Left cardiac atrium (tissue), 4 donors: ENCODE measurements around the gene KRT14. TPM values are rescaled to one million over a fixed set of nuclear protein-coding genes. Genes with fewer than 3 reads are reported as not detected.
"Not testable (repeated sequence)": the region's sequence is repeated elsewhere in the genome, so short reads cannot be mapped to it uniquely, and the experiment has no call there.

Experiments
- ATAC-seq, 2 donors: fragments of 200-7000 bp; cut with Tn5 transposase; one replicate each; pipeline ENCODE4 v1.9.1; 2020; ENCODE audit warnings: mild to moderate bottlenecking in 2 of 2, moderate library complexity in 2 of 2
- DNase-seq: peaks from one replicate; pipeline ENCODE4 v3.0.0-alpha.2; 2020
- intact Hi-C, 2 donors: fragments of 100-400 bp; cut with DNase I; formaldehyde crosslinking; loops; one replicate each; pipeline versions ENCODE4 v1.14.1 to v1.15.1; 2022 to 2023
- total RNA-seq, 2 donors: library from RNA; stranded (reverse); fragmentation: NEBNext Ultra II Directional; extraction: Animal tissue kit (Norgen Biotek cat#: 25700); gene quantifications; one replicate each; pipeline ENCODE4 v1.2.1, GENCODE V29; 2021
- donor health status: DM: no; HTN: yes; CAD: no.
- donor health status: DM: no; HTN: yes; CAD: no; lungs with severe emphysema.
- donor health status: DM: yes; HTN: yes; CAD: no.
- donor health status: Dilated cardiomyopathy.

KRT14 gene
- total RNA-seq, 2 donors from 2014 or later, result 0.41 to 0.58 TPM

- intact Hi-C loops, result no loop called here
- DNase-seq, result no peak
- no peak for ATAC-seq
Observed at GRCh38 chr17:41613277-41614082, 26.8 kb upstream of the KRT14 start.

- ATAC-seq, DNase-seq, intact Hi-C loops: not testable (repeated sequence)
Observed at GRCh38 chr17:41612376-41613160, 25.9 kb upstream of the KRT14 start, which contains the start of gene KRT16. TSS of gene KRT16 (minus strand) at chr17:41612767. CDS start at chr17:41612688, 79 bp downstream.

- DNase-seq (peak; percentile 10), ATAC-seq (no peak)
Observed at GRCh38 chr17:41610965-41611640, 24.4 kb upstream of the KRT14 start.

GRCh38 chr17:41610061-41610517 is 23.4 kb upstream of the KRT14 start:
- not testable (repeated sequence) for ATAC-seq
- DNase-seq, result peak; percentile 12

More at GRCh38 chr17:41610965-41611640, 24.4 kb upstream of the KRT14 start:
- intact Hi-C loops, result no loop called here

GRCh38 chr17:41606930-41607329 is 20.2 kb upstream of the KRT14 start:
- ATAC-seq, intact Hi-C loops, DNase-seq: not testable (repeated sequence)

More at GRCh38 chr17:41610061-41610517, 23.4 kb upstream of the KRT14 start:
- intact Hi-C loops, result not testable (repeated sequence)

GRCh38 chr17:41602524-41602923 is 15.8 kb upstream of the KRT14 start:
- ATAC-seq (no peak), DNase-seq (no peak)
- intact Hi-C loops, result no loop called here

- intact Hi-C loops, result no loop called here
- ATAC-seq (no peak), DNase-seq (no peak)
Observed at GRCh38 chr17:41600318-41600717, 13.6 kb upstream of the KRT14 start.

- no peak for ATAC-seq
- intact Hi-C loops, result no loop called here
- no peak for DNase-seq
Observed at GRCh38 chr17:41599680-41600079, 13.0 kb upstream of the KRT14 start.

- peak in 1 of 2 donors; percentile 23 for ATAC-seq
- DNase-seq, result no peak
- intact Hi-C loops, result no loop called here
Observed at GRCh38 chr17:41595585-41595984, 8.9 kb upstream of the KRT14 start.

- intact Hi-C loops, result no loop called here
- DNase-seq (no peak), ATAC-seq (no peak)
Observed at GRCh38 chr17:41594363-41594915, 7.7 kb upstream of the KRT14 start.

GRCh38 chr17:41593306-41593981 is 6.7 kb upstream of the KRT14 start:
- intact Hi-C loops, result no loop called here
- peak in 1 of 2 donors; percentile 87 for ATAC-seq
- DNase-seq, result no peak

- DNase-seq (no peak), ATAC-seq (peak in 1 of 2 donors; percentile 15)
- intact Hi-C loops, result no loop called here
Observed at GRCh38 chr17:41592601-41593305, 6.1 kb upstream of the KRT14 start.

- ATAC-seq (peak in 1 of 2 donors; percentile 18), DNase-seq (no peak)
- intact Hi-C loops, result no loop called here
Observed at GRCh38 chr17:41589301-41589700, 2.6 kb upstream of the KRT14 start.

GRCh38 chr17:41588126-41588810 is 1.6 kb upstream of the KRT14 start:
- ATAC-seq, result peak in 1 of 2 donors; percentile 55
- no peak for DNase-seq
- intact Hi-C loops, result no loop called here

- DNase-seq (no peak), ATAC-seq (no peak)
- intact Hi-C loops, result no loop called here
Observed at GRCh38 chr17:41585301-41586056, 1.2 kb downstream of the KRT14 start.

GRCh38 chr17:41584331-41584927 is 2.3 kb downstream of the KRT14 start:
- DNase-seq, ATAC-seq, intact Hi-C loops: not testable (repeated sequence)
